NCI-H446 treated with DMSO at 0.1 percent for 48 hours (cell line): Measurements from ENCODE around the gene PARD3B.
A peak's percentile ranks its signal among the peaks of the same experiment; 100 is the strongest.

Source experiments
- DNase-seq: peaks from one replicate; lab custom pipeline; 2025; lab: John Stamatoyannopoulos, UW

Gene PARD3B

DNA sequence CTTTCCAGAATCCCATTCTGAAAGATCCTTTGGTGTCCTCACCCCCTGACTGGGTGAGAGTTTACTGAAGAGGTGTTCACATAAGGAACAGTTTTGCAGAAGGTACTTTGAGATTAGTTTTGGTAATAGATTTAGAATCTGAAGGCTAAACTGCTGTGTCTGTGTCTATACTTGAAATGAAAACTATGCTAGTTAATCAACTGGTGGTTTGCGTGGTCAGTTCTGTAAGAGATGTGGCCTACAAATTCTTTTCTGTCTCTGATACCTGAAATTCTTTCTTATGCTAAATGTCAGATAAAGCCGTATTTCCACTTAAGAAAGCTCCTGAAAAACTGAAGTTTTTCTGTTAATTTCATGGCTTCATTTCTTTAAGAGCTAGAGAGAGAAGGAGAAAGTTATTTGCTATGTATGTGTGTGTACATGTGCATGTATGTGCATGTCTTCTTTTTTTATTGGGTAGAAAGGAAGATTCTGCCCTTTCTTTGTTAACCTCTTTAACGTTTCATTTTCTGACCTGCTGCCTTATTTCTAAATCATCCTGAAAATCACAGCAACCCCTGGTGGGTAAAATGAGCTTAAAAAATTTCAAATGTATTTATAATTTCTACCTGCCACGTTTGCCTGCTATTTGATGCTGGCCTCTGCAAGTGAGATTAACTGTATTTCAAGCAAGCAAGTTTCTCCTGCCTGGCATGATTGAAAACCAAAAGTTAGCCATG, 585.0 kb downstream of the PARD3B start:
- DNase-seq: no peak

DNA sequence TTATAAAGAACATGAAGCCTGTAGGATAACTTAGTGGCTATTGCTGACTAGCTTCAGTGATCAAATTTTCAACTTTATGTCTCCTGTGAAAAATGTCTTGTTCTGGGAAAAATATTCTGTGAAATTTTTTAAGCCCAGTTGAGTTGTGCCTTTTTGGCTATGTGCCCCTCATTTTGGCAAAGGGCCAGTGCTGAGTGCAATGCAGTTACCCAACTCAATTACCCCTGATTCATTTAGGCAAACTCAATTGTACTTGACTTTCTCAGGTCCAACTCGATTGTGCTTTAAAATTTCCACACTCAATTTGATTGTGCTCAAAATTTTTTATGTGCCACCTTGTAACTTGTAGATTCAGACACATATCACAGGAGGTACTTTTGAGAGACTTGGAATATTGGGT, 588.3 kb downstream of the PARD3B start:
- peak; percentile 18 for DNase-seq

DNA sequence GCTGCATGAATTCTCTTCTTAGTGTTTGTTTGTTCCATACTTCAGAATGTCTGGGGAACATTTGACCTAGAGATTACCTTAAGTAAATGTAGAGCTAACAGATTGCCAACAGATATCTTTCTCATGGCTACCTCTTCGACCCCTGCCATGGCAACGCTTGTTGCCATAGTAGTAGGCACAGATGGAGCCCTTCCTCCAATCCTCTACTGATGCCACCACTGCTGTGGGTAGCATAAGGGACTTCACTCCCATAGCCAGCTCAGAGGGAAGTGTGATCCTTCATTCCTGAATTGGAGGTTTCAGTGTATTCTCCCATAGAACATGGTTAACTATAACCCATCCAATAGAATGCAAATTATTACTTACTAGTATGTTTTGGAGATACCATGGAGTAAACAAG, 593.5 kb downstream of the PARD3B start:
- no peak for DNase-seq

DNA sequence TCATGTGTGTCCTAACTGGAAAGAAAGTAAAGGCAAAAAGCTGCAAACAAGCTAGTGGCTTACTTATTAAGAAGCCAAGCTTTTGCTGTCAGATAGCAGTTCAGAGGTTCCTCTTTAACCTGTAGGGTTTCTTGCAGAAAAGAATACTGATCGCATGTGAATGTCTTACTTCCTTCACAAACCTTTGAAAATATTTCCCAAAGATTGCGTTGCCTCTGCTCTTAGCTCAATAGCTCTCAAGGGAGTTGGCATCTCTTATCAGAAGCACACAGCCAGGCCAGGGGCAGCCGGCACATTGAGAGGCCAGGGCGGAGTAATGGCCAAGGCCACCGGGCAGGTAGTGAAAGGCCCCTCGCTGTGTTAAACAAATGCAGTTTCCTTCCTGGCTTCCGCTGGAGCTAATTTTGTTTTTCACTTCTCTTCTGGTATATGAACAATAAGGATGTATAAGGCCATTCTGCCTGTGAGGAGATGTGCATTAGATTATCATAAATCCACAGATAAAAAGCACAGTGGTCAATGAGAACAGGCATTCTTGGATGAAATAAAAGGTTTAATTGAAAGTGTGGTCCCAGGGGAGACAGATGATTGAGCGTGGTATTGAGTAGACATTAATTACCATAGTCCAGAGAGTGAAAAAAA, 594.7 kb downstream of the PARD3B start:
- no peak for DNase-seq

DNA sequence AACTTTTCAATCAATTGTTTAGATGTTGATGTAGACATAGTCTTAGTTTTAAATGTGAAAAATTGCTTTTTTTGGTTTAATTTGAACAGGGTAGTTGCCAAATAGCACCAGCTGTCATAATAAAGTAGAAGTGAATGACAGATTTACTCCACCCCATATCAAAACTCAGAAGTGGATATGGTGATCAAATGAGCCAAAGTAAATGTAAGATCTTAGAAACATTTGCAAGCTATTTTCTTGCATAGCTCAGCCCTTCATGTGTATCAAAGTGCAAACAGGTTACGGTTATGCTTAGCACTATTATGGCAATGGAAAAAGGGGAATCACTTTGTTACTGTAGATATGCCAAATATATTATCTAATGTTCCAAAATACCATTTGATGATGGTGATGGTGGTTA, 596.1 kb downstream of the PARD3B start:
- DNase-seq: peak; percentile 4

DNA sequence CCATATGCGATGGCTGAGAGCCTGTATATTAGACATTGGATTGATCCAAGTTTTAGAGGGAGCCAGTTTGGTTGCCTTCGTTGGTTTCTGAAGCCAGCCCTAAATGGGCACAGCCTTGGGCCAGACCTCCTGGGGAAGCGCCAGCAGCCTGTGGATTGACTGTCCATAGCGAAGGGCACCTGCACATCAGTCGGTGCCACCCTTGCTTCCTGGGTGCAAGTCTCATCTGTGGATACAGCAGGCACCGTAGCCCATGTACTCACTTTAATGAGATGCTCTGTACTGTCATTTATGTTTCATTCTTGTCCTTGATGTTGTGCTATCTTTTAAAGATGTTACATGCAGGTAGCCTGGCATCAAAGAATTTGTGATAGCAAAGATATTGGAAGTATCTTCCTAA, 600.6 kb downstream of the PARD3B start:
- no peak for DNase-seq

DNA sequence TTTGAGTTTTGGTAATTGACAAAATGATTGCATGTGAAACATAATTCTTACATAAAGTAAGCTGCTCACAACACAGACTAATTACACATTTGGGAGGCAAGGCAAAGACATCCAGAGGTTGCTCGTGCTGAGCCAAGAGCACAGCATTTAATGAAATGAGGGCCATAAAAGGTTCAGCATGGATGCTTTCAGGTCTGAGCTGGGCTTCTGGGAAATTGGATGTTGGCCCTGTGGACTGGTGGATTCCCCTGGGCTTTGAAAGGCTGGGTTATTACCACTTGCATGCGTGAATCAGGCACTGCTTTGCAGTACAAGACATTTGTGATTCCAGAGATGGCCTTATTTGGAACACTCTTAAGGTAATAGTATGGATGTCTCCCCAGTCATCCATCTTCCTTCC, 603.5 kb downstream of the PARD3B start:
- peak; percentile 62 for DNase-seq

DNA sequence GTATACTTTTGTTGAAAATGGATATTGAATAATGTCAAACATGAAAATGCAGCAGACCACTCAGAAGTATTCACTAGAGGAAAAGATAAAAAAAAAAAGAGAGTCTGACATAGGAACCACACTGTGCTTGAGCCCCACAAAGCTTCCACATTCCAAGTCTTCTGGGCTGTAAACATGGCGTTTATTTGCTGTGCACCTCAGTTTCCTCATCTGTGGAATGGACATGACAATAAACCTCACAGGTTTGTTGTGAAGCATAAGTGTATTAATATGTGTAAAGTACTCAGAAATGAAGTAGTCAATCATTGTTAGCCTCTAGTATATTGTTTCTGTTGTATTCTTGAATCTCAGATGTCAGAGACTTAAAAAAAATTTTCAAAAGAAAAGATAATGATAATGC, 611.2 kb downstream of the PARD3B start:
- no peak for DNase-seq

DNA sequence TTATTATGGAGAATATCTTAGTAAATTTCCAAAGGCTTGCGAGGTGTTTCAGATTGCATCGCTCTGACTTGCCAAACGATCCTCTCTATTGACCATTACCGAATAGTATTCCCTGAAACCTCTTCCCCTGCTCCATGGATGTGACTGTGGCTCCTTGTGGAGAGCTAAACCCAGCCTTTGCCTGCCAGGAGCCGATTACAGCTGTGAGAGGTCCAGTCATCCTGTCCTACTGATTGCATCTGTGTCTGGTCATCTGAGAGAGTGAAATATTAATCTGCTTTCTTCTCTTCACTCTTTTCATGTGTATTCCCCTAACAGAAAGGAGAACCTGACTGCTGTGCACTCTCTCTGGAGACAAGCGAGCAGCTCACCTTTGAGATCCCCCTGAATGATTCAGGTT, 613.1 kb downstream of the PARD3B start:
- DNase-seq: no peak

DNA sequence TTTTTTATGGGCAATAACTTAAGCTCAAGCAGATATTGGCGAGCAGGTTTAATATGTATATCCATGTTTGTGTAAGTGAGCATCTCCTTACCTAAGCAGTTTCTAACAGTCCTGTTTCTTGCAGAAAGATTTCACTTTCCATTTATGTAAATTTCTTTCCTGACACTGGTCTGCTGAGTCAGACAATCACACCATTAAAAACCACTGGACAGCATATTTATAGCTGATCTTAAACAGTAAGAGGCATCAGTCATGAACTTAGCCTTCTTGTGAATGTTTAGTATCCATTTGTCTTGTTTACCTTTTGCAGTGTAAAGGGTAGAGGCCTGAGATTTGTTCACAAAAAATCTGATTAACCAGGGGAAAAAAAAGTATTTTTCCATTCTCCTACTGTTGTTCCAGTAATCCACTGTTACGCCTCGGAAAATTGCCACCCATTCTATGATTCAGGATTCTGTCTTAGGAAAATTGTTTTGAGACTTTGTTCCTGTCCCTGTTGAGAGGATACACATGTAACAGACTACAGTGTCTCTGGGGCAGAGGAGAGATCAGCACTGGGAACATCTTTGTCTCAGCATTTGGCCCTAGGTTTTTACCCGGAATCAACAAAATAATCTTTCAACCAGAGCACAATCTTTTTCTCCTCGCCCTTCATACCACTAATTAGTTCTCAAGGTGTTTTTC, 616.0 kb downstream of the PARD3B start:
- no peak for DNase-seq

DNA sequence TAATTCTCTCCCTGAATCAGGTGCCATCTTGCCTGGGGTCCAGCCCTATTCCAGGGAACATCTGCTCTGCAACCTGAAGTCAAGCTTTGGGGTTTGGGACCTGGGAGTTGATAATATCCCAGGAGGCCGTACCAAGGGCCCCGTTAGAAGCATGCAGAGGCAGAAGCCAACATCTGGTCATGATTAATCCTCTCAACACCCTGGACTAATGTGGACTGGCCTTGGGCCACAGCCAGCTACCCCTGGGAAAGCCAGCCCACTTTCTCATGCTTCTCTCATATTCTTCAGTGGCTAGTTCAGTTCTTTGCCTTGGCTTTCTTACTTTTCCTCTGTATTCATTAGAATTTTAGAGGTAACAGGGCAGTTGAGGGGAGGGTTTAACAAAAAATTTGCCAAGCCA, 621.5 kb downstream of the PARD3B start:
- DNase-seq: no peak

DNA sequence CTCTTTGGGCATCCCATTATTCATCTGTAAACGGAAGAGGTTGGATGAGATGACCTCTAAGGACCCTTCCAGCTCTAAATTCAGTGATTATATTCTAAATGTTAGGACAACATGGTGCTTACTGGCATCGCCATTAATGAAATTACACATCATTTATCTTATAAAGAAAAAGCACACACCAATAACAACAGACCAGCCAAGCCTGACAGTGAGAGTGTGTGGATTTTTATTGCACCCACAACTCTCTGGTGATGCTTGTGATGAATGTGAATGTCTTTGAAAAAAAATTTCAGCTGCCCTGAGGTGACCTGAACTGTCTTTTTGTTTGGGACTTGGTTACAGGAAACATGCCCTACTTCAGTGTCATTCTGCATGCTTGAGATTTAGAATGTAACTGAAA, 623.7 kb downstream of the PARD3B start:
- no peak for DNase-seq

DNA sequence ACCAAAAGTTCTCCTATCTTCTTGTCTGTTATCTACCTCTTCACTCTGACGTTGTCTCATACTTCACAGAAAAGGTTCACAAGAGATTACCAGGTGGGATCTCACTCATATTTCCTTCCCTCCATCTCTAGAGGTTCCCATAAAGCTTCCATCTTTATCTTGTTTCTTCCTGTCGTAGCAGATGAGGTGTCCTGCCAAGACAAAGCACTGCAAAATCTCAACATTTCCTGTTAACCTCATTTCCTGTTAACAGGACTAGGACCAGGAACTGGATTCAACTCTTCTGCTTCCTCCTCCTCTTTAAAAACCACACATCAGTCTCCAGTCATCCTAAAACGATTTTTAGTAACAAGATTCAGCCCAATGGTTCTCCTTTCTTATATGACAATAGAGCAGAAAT, 624.2 kb downstream of the PARD3B start:
- no peak for DNase-seq

DNA sequence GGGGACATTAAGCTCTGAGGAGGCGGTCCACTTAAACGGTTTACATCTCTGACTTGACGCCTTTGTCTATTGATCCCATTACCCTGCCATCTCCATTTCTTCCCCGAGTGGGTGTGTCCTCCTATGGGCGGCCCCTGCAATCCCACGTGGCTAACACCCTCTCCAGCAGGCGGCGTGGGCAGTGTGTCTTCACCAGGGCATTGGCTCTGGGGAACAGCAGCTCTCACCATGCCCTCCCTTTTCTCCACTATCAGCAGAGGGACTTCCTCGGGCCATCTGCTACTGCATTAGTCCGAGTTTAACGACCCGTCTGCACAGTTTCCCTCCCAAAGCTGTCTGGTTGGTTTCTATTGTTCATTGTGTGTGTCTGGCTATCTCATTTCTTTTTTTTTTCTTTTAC, 625.1 kb downstream of the PARD3B start:
- DNase-seq: peak; percentile 40

DNA sequence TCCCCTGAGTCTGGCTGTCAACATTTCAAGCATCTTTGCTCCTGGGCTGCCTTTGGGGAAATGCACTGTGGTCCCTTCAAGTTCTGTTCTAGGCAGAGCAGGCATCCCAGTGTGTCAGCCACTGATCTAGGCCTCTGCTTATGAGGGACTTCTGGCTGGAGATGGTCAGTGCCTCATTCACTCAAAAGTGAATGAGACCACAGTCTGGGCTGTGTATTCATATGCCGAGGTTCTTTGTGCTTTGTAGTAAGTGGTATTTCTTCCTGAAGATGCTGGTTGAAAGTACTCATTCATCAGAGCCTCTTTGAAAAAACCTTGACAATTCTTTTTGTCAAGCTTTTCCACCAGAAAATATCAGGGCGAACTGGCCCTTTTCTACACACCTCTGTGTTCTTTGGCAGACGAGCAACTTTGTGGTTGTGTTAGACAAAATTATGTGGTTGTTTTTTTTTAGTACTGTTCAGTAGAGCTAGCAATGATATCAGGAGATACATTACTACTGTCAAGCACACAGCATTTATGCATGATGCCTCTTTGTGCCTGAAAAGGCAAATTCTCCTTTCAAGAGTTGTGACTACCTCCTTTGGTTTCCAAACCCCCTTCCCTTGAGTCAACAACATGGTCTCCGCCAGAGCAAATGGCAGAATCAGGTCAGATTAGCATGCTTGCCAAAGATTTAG, 626.1 kb downstream of the PARD3B start:
- no peak for DNase-seq

DNA sequence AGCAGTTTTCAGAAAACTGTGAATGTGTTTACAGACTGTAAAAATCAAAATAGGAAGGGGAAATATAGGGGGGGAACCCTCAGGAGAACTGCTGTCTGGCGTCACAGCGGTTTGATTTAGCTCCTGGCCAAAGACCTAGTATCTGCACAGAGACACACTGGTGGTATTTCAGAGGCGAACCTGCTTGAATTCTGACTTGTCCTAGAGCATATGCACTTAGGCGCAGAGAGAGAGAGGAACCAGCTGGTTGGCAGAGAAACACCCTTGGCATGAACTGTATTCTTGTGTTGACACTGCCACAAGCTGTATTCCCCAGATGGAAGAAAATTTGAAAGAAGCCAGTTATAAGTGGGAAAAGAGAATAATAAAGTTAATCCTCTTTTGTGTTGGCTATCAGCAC, 630.6 kb downstream of the PARD3B start:
- peak; percentile 86 for DNase-seq

DNA sequence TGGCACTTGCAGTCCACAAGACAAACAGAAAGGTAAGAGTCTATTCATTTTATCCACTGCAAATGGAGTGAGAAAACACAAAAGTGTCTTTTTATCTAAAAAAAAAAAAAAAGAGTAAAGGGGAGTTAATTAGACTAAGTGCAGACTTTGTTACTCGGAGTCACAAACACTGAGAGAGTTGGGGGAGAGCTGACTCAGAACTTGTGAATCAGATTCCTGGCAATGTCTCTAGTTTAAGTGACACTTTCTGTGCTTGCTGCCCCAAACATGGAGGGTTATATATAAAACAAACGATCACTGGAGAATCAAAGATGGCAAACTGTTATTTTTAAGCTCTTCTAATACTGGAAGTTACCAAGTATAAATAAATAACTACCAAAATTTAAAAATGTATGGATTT, 631.3 kb downstream of the PARD3B start:
- DNase-seq: peak; percentile 8

DNA sequence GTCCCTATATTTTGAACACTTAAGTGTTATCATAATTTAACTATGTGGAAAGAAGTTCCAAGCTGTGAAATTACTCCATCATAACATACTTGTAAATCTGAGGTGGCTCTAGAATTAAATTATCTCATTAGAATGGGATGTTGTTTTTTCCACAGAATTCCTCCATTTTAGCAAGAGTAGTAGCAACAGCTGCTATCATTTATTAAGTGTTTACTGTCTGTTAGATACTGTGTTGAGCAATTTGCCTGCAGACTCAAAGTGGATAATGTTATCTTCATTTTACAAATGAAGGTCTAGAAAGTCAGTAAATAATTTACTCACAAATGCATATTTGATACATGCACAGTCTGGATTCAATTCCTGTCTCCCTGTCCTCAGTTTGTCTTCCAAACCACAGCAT, 632.3 kb downstream of the PARD3B start:
- DNase-seq: no peak

DNA sequence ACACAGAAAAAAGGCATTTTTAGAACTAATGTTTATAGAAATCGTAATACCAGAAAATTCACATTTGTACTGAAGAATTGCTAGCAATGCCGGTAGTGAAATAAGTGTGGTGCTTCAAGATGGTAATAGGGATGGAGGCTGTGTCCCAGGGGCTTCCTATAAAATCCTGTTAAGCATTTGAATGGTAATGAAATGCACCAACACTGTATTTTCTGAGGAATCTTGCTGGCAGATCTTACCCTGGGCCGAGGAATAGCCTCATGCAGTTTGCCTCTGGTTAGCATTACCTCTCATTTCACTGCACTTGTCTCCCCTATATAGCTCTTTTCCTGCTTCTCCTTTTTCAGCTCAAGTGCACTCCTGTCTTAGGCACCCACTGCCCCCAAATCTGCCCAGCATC, 635.5 kb downstream of the PARD3B start:
- no peak for DNase-seq

DNA sequence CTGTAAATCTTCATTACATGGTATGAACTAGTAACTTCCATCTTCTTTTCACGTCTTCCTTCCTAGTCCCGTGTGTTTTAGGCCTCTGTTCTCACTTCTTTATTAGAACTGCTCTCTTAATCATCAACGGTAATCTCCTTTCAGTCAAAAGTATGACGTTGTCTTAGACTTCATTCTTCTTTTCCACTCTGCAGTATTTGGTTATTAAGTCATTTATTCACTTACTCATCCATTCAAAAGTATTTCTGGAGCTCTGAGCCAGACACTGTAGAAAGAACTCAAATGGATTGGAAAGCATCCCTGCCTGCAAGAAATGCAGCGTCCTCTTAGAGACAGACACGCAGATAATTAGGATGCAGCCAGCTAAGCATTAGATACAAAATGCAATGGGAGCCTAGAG, 642.5 kb downstream of the PARD3B start:
- DNase-seq: no peak

DNA sequence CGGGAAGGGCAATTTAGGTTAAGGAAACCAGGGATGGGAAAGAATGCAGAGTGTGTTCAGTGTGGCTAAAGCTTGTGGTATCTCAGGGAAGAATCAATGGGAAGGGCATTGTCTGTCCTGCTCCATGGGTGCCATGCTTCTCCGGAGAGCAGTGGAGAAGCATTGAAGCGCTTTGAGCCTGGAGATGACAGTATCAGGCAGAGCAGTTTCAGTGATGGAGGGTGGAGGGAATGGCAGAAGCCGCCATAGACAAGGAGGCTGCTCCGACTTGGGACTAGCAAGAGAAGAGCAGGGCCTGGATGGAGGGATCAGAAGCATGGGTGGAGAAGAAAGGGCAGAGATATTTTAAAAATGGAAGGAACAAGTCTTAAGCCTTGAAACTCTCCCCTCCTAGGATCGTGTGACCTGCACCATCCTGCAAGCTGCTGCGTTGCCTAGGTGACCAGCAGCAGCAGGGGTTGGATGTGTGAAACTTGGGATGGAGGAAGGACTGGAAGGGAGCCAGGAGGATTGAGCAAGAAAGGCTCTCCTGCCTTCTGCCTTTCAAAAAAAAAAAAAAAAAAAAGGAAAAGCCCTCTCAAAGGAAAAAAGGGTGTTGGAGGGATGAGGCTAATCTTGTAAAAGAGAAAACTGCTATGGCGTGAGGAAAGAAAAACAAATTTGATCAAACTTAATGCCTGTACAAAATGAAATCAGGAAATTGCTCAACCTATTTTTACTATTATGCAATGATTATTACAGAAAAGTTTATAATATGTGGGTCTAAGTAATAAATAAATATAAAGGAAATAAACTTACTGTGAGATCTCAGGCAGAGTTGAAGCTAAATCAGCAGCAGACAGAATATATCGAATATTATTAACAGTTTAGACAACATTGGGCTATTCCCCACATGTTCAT, 643.2 kb downstream of the PARD3B start:
- peak; percentile 70 for DNase-seq

DNA sequence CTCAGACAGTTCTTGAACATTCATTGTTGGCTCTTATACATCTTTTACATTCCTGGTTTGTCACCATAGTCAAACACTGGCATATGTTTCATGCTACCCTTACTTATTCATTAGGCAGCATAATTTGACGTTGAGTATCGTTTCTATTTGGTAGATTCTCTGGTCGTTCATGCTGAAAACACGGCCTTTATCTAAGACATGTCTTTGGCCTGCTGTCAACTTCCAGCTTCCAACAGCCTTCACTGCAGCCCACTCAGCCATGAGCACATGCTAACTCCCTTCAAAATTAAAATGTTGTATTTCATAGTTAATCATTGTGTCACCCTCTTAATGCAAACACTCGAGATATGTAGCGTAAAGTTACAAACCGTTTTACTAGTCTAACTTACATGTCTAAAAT, 644.0 kb downstream of the PARD3B start:
- peak; percentile 62 for DNase-seq
